Glutamatergic neuron (in vitro differentiated cells): ENCODE results near the gene MED19. TPM values are rescaled to one million over a fixed set of nuclear protein-coding genes. Genes with fewer than 3 reads are reported as not detected.
"Not testable (repeated sequence)": the region's sequence is repeated elsewhere in the genome, so short reads cannot be mapped to it uniquely, and the experiment has no call there.

Experiments used
- DNase-seq: peaks from one replicate; pipeline ENCODE4 v3.0.0; 2022
- H3K27ac Mint-ChIP-seq: one replicate; pipeline ENCODE4 v1.8.0; 2020; ENCODE audit warnings: mild to moderate bottlenecking, mixed read lengths, inconsistent platforms; ENCODE audit not compliant: unreplicated experiment
- H3K27me3 Mint-ChIP-seq: one replicate; pipeline ENCODE4 v1.8.0; 2020; ENCODE audit warnings: mild to moderate bottlenecking, moderate library complexity, mixed read lengths, inconsistent platforms; ENCODE audit not compliant: unreplicated experiment
- H3K36me3 Mint-ChIP-seq: one replicate; pipeline ENCODE4 v1.8.0; 2020; ENCODE audit warnings: mild to moderate bottlenecking, mixed read lengths, inconsistent platforms; ENCODE audit not compliant: unreplicated experiment
- H3K4me1 Mint-ChIP-seq: one replicate; pipeline ENCODE4 v1.8.0; 2020; ENCODE audit warnings: mild to moderate bottlenecking, low read depth, mixed read lengths, inconsistent platforms; ENCODE audit not compliant: unreplicated experiment
- H3K4me3 Mint-ChIP-seq: one replicate; pipeline ENCODE4 v1.8.0; 2020; ENCODE audit warnings: mild to moderate bottlenecking, mixed read lengths, inconsistent platforms; ENCODE audit not compliant: unreplicated experiment
- H3K9me3 Mint-ChIP-seq: one replicate; pipeline ENCODE4 v1.8.0; 2020; ENCODE audit warnings: mild to moderate bottlenecking, moderate library complexity, mixed read lengths, inconsistent platforms; ENCODE audit not compliant: unreplicated experiment
- CTCF ChIP-seq: fragments of 200-600 bp; sonication (generic); IDR thresholded peaks from one replicate; pipeline ENCODE4 v1.5.0; 2021; ENCODE audit not compliant: partially characterized antibody, unreplicated experiment
- total RNA-seq: library from RNA; stranded (reverse); fragmentation: NEBNext Ultra II Directional; extraction: Animal tissue kit (Norgen Biotek cat#: 25700); gene quantifications from one replicate; pipeline ENCODE4 v1.2.1, GENCODE V29; 2021; ENCODE audit not compliant: unreplicated experiment

The MED19 gene
- total RNA-seq, 1 donor from 2014 or later = 30.9 TPM

- no peak for TF ChIP-seq CTCF
- peaks cover 4% of the 10 kb centered on the region for H3K4me1 Mint-ChIP-seq
- no peak overlapping the region for H3K27ac Mint-ChIP-seq
- no peak for DNase-seq
- H3K4me3 Mint-ChIP-seq = no peak overlapping the region
- no peaks in the 10 kb centered on the region for H3K36me3 Mint-ChIP-seq
- no peaks in the 10 kb centered on the region for H3K27me3 Mint-ChIP-seq
- H3K9me3 Mint-ChIP-seq = peaks cover 3% of the 10 kb centered on the region
Measured at GRCh38 chr11:57728829-57729228, 16.8 kb upstream of the MED19 start.

GRCh38 chr11:57727185-57727584 is 15.2 kb upstream of the MED19 start:
- Mint-ChIP-seq H3K36me3 (no peaks in the 10 kb centered on the region), H3K27me3 (no peaks in the 10 kb centered on the region), H3K4me3 (no peak overlapping the region)

GRCh38 chr11:57716726-57717125 is 4.7 kb upstream of the MED19 start:
- H3K4me3 Mint-ChIP-seq = not testable (repeated sequence)

More at GRCh38 chr11:57727185-57727584, 15.2 kb upstream of the MED19 start:
- Mint-ChIP-seq H3K4me1 (peaks cover 4% of the 10 kb centered on the region), H3K27ac (no peak overlapping the region), H3K9me3 (peaks cover 2% of the 10 kb centered on the region)
- DNase-seq = no peak
- no peak for TF ChIP-seq CTCF

GRCh38 chr11:57713835-57714234 is 1.8 kb upstream of the MED19 start:
- H3K4me3 Mint-ChIP-seq = peak overlapping the region; percentile 99

More at GRCh38 chr11:57716726-57717125, 4.7 kb upstream of the MED19 start:
- not testable (repeated sequence) for DNase-seq, H3K36me3 Mint-ChIP-seq, H3K27ac Mint-ChIP-seq, H3K27me3 Mint-ChIP-seq, H3K9me3 Mint-ChIP-seq
- peaks cover 10% of the 10 kb centered on the region for H3K4me1 Mint-ChIP-seq

GRCh38 chr11:57712256-57713150 is 488 bp upstream of the MED19 start, which contains the start of gene TMX2:
Gene TMX2, plus strand, starts transcription at chr11:57712593. Its CDS starts 26 bp downstream, at chr11:57712619.
- peak within 1 kb of the TSS; percentile 99 for H3K4me3 Mint-ChIP-seq
- no peaks in the 10 kb centered on the region for H3K36me3 Mint-ChIP-seq
- H3K4me1 Mint-ChIP-seq = peaks cover 16% of the 10 kb centered on the region
- TF ChIP-seq CTCF = no peak
- peak; percentile 89 for DNase-seq
- peaks cover 2% of the 10 kb centered on the region for H3K27me3 Mint-ChIP-seq
- peak within 1 kb of the TSS; percentile 95 for H3K27ac Mint-ChIP-seq
- peaks cover 2% of the 10 kb centered on the region for H3K9me3 Mint-ChIP-seq

More at GRCh38 chr11:57713835-57714234, 1.8 kb upstream of the MED19 start:
- H3K4me1 Mint-ChIP-seq = peaks cover 16% of the 10 kb centered on the region
- peaks cover 2% of the 10 kb centered on the region for H3K9me3 Mint-ChIP-seq
- no peak for DNase-seq
- H3K27me3 Mint-ChIP-seq = peaks cover 2% of the 10 kb centered on the region
- H3K36me3 Mint-ChIP-seq = peaks cover 8% of the 10 kb centered on the region
- TF ChIP-seq CTCF = no peak
- peak overlapping the region; percentile 95 for H3K27ac Mint-ChIP-seq
